Fibroblast of pulmonary artery (primary cell): ENCODE results near the gene ZNF862.

Experiments
- DNase-seq: peaks from one replicate; pipeline ENCODE4 v3.0.0-alpha.2; 2010; ENCODE audit warnings: low read depth
- H3K4me3 ChIP-seq: replicated peaks from 2 replicates; pipeline ENCODE4 v1.5.1; 2011; ENCODE audit warnings: low read depth, mild to moderate bottlenecking, control low read depth, low read length, moderate library complexity
- CTCF ChIP-seq: IDR thresholded peaks from 2 replicates; pipeline ENCODE4 v1.5.1; 2011; ENCODE audit warnings: mild to moderate bottlenecking, control low read depth, low read length, inconsistent platforms; ENCODE audit errors: missing control alignments

Gene ZNF862

GRCh38 chr7:149834601-149835000 lies 3.6 kb upstream of the ZNF862 start:
- H3K4me3 ChIP-seq = no peak overlapping the region
- no peak for DNase-seq
- TF ChIP-seq CTCF = no peak

DNA sequence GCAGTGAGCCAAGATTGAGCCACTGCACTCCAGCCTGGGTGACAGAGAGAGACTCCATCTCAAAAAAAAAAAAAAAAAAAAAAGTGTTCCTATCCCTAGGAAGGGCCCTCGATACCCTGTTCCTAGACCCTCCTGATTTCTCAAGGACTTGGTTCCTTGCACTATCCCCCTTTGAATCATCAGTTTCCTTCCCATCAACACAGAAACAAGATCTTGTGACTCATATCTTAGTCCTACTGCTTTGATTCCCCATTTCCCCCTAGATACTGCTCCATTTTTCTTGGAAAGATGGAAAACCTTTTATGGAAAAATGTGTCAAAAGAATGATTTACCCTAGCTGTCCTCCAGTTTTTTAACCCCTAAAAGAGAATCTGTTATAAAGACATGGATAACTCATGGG lies 1.7 kb upstream of the ZNF862 start:
- TF ChIP-seq CTCF = no peak
- DNase-seq = no peak
- no peak overlapping the region for H3K4me3 ChIP-seq

DNA sequence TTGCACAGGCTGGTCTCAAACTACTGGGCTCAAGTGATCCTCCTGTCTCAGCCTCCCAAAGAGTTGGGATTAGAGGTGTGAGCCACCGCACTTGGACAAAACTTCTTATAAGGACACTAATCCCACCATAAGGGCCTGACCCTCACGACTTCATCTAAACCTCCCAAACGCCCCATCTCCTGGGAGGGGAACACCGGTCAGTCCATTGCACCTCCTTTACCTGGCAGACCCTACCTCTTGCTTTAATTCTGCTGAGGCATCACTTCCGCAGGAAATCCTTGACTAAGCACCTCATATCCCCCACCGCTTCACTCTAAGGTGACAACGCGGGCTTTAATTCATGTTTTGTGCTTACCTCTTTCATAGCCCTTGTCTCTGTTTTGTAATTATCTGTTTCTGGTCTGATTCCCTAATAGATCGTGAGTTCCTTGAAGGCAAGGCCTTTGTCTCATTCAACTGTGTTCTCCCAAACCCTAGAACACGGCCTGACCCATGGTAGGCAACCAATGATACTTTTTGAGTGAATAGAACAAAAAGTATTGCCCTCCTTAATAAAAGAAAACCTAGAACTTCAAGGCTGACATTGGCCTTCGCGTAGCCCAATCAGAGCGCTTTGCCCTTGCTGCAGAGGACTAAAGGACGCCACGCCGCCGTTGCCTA lies 481 bp upstream of the ZNF862 start:
- no peak for TF ChIP-seq CTCF
- DNase-seq = no peak
- H3K4me3 ChIP-seq = no peak overlapping the region

DNA sequence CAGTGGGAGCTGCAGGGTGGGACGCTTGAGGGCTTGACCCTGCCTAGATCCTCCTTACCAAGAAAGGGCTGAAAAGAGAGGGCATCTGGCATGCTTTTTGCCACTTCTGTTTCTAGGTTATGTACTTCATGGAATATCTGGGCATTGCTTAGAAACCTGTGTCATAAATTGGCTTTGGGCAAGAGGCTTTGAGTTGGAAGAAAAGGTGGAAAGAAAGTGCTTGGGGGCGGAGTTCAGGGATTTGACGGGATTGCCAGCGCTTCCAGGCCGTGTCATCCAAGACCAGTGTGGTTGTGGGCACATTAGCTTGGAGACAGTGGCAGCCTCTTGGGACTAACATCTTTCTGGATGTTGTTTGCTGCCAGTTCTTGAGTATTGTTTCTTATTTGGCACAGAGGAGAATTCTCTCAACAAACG lies 825 bp downstream of the ZNF862 start:
- no peak for TF ChIP-seq CTCF
- peak overlapping the region; percentile 84 for H3K4me3 ChIP-seq
- peak; percentile 26 for DNase-seq

- no peak for DNase-seq
- TF ChIP-seq CTCF = no peak
- H3K4me3 ChIP-seq = no peak overlapping the region
Observed at GRCh38 chr7:149839933-149840332, 1.8 kb downstream of the ZNF862 start.

DNA sequence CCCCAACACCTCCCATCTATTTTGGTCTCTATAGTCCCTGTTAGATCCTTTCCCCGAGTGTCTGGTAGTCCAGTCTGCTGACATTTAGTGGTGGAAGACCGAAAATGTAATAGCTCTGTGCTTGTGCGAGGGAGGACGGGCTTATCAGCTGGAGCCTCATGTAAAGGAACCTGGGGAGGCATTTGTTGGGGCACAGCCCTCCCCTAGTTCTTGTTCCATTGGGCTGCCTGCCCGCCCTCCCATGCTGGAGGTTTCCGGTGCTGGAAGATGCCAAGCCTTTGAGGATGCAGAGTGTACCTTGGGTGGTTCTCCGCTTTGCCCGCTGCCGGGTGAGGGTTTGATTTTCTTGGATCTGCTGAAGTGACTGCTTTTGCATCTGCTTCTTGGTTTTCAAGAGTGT lies 5.4 kb downstream of the ZNF862 start:
- TF ChIP-seq CTCF = no peak
- DNase-seq = no peak
- no peak overlapping the region for H3K4me3 ChIP-seq

DNA sequence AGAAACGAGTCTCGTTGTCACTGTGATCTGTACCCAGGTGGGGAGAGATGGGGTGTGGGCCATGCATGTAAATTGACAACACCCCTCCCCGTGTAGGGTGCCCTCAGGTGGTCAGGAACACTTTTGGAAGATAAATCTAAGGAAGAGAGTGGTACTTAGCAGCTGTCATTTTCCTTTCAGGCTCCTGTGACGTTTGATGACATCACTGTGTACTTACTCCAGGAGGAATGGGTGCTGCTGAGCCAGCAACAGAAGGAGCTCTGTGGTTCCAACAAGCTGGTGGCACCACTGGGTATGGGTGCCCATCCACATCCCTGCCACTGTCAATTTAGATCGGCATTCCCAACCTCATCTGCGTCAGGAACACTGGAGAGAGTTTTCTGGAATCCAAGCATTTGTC lies 6.3 kb downstream of the ZNF862 start:
- TF ChIP-seq CTCF = no peak
- no peak for DNase-seq
- no peak overlapping the region for H3K4me3 ChIP-seq
